Measurements from ENCODE around the gene ACACA. TPM values are rescaled to one million over a fixed set of nuclear protein-coding genes. Genes with fewer than 3 reads are reported as not detected.
"Not testable (repeated sequence)": the region's sequence is repeated elsewhere in the genome, so short reads cannot be mapped to it uniquely, and the experiment has no call there.

The ACACA gene
- total RNA-seq, 1 experiment from 2014 or later, result 43.6 TPM

DNA sequence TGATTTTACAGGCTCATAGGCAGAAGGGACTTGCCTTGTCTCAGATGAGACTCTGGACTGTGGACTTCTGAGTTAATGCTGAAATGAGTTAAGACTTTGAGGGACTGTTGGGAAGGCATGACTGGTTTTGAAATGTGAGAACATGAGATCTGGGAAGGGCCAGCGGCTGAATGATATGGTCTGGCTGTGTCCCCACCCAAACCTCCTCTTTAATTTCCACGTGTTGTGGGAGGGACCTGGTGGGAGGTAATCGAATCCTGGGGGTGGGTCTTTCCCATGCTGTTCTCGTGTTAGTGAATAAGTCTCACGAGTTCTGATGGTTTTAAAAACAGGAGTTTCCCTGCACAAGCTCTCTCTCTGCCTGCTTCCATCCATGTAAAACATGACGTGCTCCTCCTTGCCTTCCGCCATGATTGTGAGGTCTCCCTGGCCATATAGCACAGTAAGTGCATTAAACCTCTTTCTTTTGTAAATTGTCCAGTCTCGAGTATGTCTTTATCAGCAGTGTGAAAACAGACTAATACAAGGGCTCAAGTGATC is 59.7 kb downstream of the ACACA start:
- not testable (repeated sequence) for DNase-seq (ENCODE audit: low read depth)

DNA sequence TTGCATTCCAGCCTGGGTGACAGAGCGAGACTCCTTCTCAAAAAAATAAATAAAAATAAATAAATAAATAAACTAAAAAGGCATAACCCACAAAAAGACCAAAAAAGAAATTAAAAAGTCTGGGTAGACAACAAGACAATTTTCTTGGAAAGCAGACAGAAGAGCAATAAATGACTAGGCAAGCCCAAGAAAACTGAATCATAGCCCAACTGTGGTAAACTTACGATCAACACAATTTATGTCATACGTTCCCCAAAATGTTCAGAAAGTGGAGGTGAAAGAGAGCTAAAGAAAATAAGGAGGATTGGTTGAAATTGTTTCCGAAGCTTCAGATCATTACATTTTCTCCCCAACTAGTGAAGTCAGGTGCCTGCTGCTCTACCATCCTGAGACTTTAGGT is 62.1 kb downstream of the ACACA start:
- no peak for DNase-seq (ENCODE audit: low read depth)

- DNase-seq (ENCODE audit: low read depth), result no peak
Measured at GRCh38 chr17:37342589-37342988, 64.0 kb downstream of the ACACA start.

GRCh38 chr17:37340804-37341203 is 65.8 kb downstream of the ACACA start:
- DNase-seq (ENCODE audit: low read depth), result no peak

DNA sequence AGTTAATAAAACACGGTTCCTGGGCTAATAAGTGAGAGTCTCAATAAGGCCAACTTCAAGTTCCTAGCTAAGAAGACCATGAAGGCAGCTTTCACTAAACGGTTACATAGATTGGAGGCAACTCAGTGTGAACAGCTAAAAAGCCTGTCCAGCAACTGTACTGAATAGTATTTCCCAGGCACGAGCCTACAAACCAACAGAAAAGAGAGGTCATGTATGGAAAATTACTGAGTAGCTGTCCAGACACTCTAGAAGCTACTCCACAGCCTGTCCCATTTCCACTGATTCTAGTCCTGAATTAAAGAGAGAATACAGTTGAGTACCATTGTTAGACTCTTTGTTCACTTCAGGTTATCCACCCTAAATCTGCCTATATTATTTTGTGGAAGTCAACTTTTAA is 67.3 kb downstream of the ACACA start:
- no peak for DNase-seq (ENCODE audit: low read depth)

DNA sequence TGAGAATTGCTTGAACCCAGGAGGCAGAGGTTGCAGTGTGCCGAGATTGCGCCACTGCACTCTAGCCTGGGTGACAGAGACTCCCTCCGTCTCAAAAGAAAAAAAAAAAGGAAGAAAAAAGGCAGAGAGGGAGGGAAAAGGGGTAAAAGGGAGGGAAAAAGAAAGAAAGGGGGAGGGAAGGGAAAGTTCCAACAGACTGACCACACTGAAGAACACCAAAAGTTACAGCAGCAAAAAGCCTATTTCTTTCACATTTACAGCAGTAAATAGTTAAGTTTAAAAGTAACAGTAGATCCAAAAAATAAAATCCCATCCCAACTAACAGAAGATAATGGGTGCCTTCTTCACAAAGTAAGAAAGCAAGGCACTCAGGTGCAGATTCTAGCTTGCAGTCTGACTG is 67.8 kb downstream of the ACACA start:
- no peak for DNase-seq (ENCODE audit: low read depth)

GRCh38 chr17:37327341-37328090 is 79.1 kb downstream of the ACACA start:
- DNase-seq (ENCODE audit: low read depth), result no peak

DNA sequence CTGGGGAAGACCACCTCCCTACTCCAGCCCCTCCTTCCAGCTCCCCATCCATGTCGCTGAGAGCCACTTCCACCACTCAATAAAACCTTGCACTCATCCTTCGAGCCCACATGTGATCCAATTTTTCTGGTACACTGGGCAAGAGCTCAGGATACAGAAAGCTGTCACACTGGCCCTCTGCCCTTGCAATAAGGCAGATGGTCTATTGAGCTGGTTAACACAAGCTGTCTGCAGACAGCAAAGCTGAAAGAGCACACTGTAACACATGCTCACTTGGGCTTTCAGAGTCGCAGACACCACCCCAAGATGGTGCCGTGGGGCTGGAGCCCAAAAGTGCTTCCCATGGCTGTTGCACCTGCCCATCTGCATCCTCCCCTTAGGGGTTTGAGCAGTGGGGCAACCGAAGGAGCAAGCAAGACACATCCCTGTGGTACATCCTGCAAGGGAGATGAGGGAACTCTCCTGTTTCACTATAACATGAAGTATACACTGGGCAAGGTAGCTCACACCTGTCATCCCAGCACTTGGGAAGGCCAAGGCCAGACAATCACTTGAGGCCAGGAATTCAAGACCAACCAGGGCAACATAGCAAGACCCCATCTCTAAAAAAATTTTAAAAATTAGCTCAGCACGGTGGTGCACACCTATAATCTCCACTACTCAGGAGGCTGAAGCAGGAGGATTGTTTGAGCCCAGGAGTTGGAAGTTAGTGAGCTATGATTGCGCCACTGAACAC is 83.6 kb downstream of the ACACA start:
- DNase-seq (ENCODE audit: low read depth), result no peak

DNA sequence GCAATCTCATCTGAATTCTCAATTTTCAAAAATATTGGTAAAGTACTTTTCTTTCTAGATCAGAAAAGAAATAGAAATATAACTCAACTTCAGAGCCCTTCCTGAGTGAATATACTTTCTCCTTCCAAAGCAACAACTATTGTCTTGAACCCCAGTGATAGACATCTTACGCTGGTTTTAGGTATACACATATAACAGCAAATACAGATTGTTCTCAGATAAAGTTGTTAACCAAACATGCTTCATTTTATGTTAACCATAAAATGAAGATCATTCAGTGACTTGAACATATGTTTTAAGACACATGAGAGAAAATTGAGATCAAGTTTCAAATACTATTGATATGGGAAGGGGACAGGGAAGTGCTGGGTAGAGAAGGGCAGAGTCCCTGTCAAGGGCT is 84.5 kb downstream of the ACACA start:
- DNase-seq (ENCODE audit: low read depth), result no peak

GRCh38 chr17:37318931-37319594 is 87.6 kb downstream of the ACACA start:
- no peak for DNase-seq (ENCODE audit: low read depth)

- DNase-seq (ENCODE audit: low read depth), result no peak
Measured at GRCh38 chr17:37317867-37318266, 88.8 kb downstream of the ACACA start.

DNA sequence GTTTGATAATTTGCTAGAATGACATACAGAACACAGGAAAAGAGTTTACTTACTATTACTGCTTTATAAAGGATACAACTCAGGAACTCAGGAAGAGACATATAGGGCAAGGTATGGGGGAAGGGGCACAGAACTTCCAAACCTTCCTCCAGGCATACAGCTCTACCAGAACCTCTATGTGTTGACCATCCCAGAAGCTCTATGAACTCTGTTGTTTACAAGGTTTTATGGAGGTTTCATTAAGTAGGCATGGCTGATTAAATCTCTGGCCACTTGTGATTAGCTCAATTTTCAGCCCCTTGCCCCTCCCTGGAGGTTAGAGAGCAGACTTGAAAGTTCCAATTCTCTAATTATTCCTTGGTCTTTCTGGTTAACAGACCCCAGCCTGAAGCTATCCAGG is 91.0 kb downstream of the ACACA start:
- no peak for DNase-seq (ENCODE audit: low read depth)

- DNase-seq (ENCODE audit: low read depth), result no peak
Measured at GRCh38 chr17:37312137-37312923, 94.3 kb downstream of the ACACA start.

DNA sequence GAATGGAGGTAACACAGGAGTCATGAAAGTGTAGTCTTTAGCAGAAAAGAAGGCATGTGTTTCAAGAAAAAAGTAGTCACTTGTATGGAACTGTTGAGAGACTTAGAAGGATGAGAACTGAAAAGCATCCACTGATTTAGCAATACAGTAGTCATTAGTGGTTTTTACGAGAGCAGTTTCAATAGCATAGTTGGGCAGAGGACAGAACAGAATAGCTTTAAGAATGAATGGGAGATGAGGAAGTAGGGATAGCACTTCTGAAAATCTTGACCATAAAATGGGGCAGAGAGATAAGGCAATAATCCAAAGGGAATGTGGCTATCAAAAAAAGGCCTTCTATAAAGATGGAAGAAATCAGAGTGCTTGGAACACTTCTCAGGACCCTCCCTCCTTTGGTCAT is 95.7 kb downstream of the ACACA start:
- no peak for DNase-seq (ENCODE audit: low read depth)

DNA sequence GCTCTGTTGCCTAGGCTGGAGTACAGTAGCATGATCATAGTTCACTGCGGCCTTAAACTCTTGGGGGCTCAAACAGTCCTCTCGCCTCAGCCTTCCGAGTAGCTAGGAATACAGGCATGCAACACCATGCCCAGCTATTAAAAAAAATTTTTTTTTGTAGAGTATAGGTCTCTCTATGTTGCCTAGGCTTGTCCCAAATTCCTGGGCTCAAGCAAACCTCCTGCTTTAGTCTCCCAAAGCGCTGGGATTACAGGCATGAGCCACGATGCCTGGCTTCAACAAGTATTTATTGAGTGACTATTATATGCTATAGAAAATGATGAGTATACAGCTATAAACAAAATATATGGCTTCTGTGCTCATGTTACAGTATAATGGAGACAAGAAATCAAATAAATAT is 97.6 kb downstream of the ACACA start:
- no peak for DNase-seq (ENCODE audit: low read depth)

DNA sequence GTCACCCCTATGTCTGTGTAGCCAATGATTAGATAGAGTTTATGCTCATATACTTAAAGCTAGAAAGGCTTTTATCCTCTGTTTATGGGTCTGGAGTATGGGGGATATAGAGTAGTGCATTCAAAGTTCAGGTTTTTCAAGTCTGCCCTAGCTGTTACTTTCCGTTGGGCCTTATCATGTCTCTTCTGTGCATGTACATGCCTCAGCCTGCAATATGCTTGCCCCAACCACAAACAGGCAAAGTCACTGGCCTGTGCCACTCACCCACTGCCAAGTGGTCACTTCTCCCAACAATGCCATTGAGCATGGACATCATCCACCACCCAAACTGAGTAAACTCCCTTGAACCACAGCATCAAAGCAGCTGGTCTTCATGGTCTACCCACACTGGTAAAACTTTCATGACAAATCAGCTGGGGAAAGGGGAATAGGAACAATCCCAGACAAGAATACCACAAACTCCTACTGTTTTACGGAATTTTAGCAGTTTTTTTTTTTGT is 101.2 kb downstream of the ACACA start:
- DNase-seq (ENCODE audit: low read depth), result no peak

GRCh38 chr17:37301288-37301687 is 105.3 kb downstream of the ACACA start:
- DNase-seq (ENCODE audit: low read depth), result no peak

DNA sequence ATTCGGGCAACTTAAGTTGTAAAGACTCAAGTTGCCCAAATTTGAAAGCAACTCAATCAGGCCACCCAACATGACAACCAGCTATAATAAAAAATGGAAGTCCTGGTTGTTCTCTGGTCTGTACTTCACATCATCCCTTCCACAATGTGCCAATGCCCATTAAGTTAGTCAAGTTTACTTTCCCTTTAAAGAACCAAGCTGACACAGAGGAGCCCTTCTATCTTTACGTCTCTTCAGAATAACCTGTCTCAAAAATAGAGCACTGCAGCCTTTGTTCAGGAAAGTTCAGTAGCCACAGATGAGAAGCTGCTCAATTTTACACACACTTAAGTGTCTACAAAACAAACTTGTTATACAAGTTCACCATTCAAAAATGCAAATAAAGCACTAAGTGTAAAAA is 106.0 kb downstream of the ACACA start:
- DNase-seq (ENCODE audit: low read depth), result no peak

GRCh38 chr17:37299257-37299980 is 107.2 kb downstream of the ACACA start:
- no peak for DNase-seq (ENCODE audit: low read depth)

DNA sequence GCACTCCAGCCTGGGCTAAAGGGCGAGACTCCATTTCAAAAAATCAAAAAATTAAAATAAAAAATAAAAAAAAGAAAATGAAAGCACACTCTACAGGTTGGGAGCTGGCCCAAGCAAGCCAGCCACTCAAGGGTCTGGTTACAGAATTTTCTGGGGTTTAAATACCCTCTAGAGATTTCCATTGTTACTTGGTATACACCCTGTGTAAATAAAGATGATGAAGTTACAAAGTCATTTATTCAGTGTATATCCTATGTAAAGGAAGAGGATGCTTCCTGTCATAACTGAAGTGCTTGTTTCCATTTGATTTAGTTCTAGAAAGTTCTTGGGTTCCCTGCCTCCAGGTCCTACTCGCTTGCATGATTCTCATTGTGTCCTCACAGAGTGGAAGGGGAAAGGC is 110.7 kb downstream of the ACACA start:
- DNase-seq (ENCODE audit: low read depth), result no peak

- DNase-seq (ENCODE audit: low read depth), result no peak
Measured at GRCh38 chr17:37294888-37295287, 111.7 kb downstream of the ACACA start.
